ENCODE data around the gene LRP8. TPM values are rescaled to one million over a fixed set of nuclear protein-coding genes. Genes with fewer than 3 reads are reported as not detected.

The LRP8 gene
- total RNA-seq, 1 donor from 2014 or later: 4.4 TPM

GRCh38 chr1:53339736-53340635 is 12.1 kb upstream of the LRP8 start:
- no peak for TF ChIP-seq CTCF (IDR thresholded peaks at IDR 0.05; ENCODE audit: unreplicated experiment)
- H3K36me3 Mint-ChIP-seq (ENCODE audit: insufficient read depth): no peaks in the 10 kb centered on the region
- H3K9me3 Mint-ChIP-seq (ENCODE audit: low read depth): peaks cover 4% of the 10 kb centered on the region
- H3K4me1 Mint-ChIP-seq (ENCODE audit: low read depth): no peaks in the 10 kb centered on the region
- H3K4me3 Mint-ChIP-seq (ENCODE audit: low read depth): no peak overlapping the region
- no peak overlapping the region for H3K27ac Mint-ChIP-seq
- H3K27me3 Mint-ChIP-seq: peaks cover 28% of the 10 kb centered on the region
- DNase-seq (ENCODE audit: low spot score, unreplicated experiment): no peak

- H3K27ac Mint-ChIP-seq: no peak overlapping the region
- H3K4me1 Mint-ChIP-seq (ENCODE audit: low read depth): no peaks in the 10 kb centered on the region
- no peak for TF ChIP-seq CTCF (IDR thresholded peaks at IDR 0.05; ENCODE audit: unreplicated experiment)
- no peak for DNase-seq (ENCODE audit: low spot score, unreplicated experiment)
- H3K9me3 Mint-ChIP-seq (ENCODE audit: low read depth): peaks cover 4% of the 10 kb centered on the region
- no peaks in the 10 kb centered on the region for H3K36me3 Mint-ChIP-seq (ENCODE audit: insufficient read depth)
- peaks cover 24% of the 10 kb centered on the region for H3K27me3 Mint-ChIP-seq
- H3K4me3 Mint-ChIP-seq (ENCODE audit: low read depth): no peak overlapping the region
Measured at GRCh38 chr1:53338423-53338822, 10.6 kb upstream of the LRP8 start.

GRCh38 chr1:53337499-53337898 is 9.6 kb upstream of the LRP8 start:
- H3K4me3 Mint-ChIP-seq (ENCODE audit: low read depth): no peak overlapping the region
- H3K9me3 Mint-ChIP-seq (ENCODE audit: low read depth): peaks cover 4% of the 10 kb centered on the region
- no peaks in the 10 kb centered on the region for H3K36me3 Mint-ChIP-seq (ENCODE audit: insufficient read depth)
- H3K27ac Mint-ChIP-seq: no peak overlapping the region
- TF ChIP-seq CTCF (IDR thresholded peaks at IDR 0.05; ENCODE audit: unreplicated experiment): no peak
- peaks cover 29% of the 10 kb centered on the region for H3K27me3 Mint-ChIP-seq
- H3K4me1 Mint-ChIP-seq (ENCODE audit: low read depth): no peaks in the 10 kb centered on the region
- DNase-seq (ENCODE audit: low spot score, unreplicated experiment): no peak

- Mint-ChIP-seq H3K36me3 (ENCODE audit: insufficient read depth) (no peaks in the 10 kb centered on the region), H3K27me3 (peaks cover 38% of the 10 kb centered on the region), H3K27ac (no peak overlapping the region), H3K4me1 (ENCODE audit: low read depth) (no peaks in the 10 kb centered on the region), H3K9me3 (ENCODE audit: low read depth) (peaks cover 2% of the 10 kb centered on the region), H3K4me3 (ENCODE audit: low read depth) (no peak overlapping the region)
- no peak for DNase-seq (ENCODE audit: low spot score, unreplicated experiment)
- TF ChIP-seq CTCF (IDR thresholded peaks at IDR 0.05; ENCODE audit: unreplicated experiment): no peak
Measured at GRCh38 chr1:53336146-53336545, 8.3 kb upstream of the LRP8 start.

- H3K27ac Mint-ChIP-seq: no peak overlapping the region
- H3K4me1 Mint-ChIP-seq (ENCODE audit: low read depth): no peaks in the 10 kb centered on the region
Measured at GRCh38 chr1:53335661-53336060, 7.8 kb upstream of the LRP8 start.

More at GRCh38 chr1:53335661-53336060, 7.8 kb upstream of the LRP8 start:
- Mint-ChIP-seq H3K9me3 (ENCODE audit: low read depth) (no peaks in the 10 kb centered on the region), H3K36me3 (ENCODE audit: insufficient read depth) (no peaks in the 10 kb centered on the region), H3K27me3 (peaks cover 42% of the 10 kb centered on the region), H3K4me3 (ENCODE audit: low read depth) (no peak overlapping the region)
- TF ChIP-seq CTCF (IDR thresholded peaks at IDR 0.05; ENCODE audit: unreplicated experiment): no peak
- DNase-seq (ENCODE audit: low spot score, unreplicated experiment): no peak
